DND-41 (cell line): Measurements from ENCODE around the gene ABCB11.

Experiments used
- ATAC-seq: fragments of 200-7000 bp; cut with Tn5 transposase; 3 replicates; pipeline ENCODE4 v1.9.1; 2021; ENCODE audit warnings: low read depth; ENCODE audit not compliant: insufficient read depth
- DNase-seq: peaks from one replicate; pipeline ENCODE4 v3.0.0-alpha.2; 2020
- H2AFZ ChIP-seq: 2 replicates; pipeline ENCODE4 v1.6.0; 2012; ENCODE audit warnings: low read depth, low read length
- H3K27ac ChIP-seq: 2 replicates; pipeline ENCODE4 v1.5.1; 2012; ENCODE audit warnings: low read length, inconsistent platforms
- H3K27me3 ChIP-seq: fragments of 200-600 bp; sonication (generic); 2 replicates; pipeline ENCODE4 v1.6.0; 2012; ENCODE audit warnings: low read length, mild to moderate bottlenecking, inconsistent platforms; ENCODE audit not compliant: insufficient read depth, poor library complexity
- H3K36me3 ChIP-seq: 2 replicates; pipeline ENCODE4 v1.5.1; 2012; ENCODE audit warnings: low read length, inconsistent platforms; ENCODE audit not compliant: insufficient read depth
- H3K4me1 ChIP-seq: 2 replicates; pipeline ENCODE4 v1.5.1; 2012; ENCODE audit warnings: mild to moderate bottlenecking, low read length; ENCODE audit not compliant: insufficient read depth
- H3K4me2 ChIP-seq: 2 replicates; pipeline ENCODE4 v1.6.0; 2012; ENCODE audit warnings: mild to moderate bottlenecking, moderate library complexity, low read length, inconsistent platforms; ENCODE audit not compliant: insufficient read depth
- H3K4me3 ChIP-seq, 2 experiments: fragments of 200-600 bp in 1 of 2; shearing (Covaris generic) in 1 of 2; 2 replicates each; pipeline ENCODE4 v1.5.1; 2012 to 2016; ENCODE audit warnings: inconsistent platforms in 2 of 2, low read length in 2 of 2, mild to moderate bottlenecking in 2 of 2, low read depth in 1 of 2, moderate library complexity in 1 of 2
- H3K79me2 ChIP-seq: 2 replicates; pipeline ENCODE4 v1.6.0; 2012; ENCODE audit warnings: low read length, inconsistent platforms; ENCODE audit not compliant: insufficient read depth
- H3K9ac ChIP-seq: 2 replicates; pipeline ENCODE4 v1.6.0; 2012; ENCODE audit warnings: low read depth, mild to moderate bottlenecking, inconsistent platforms, low read length, moderate library complexity
- H3K9me3 ChIP-seq: 2 replicates; pipeline ENCODE4 v1.5.1; 2012; ENCODE audit warnings: low read length, moderate library complexity, mild to moderate bottlenecking, inconsistent platforms; ENCODE audit not compliant: insufficient read depth, severe bottlenecking
- H4K20me1 ChIP-seq: 2 replicates; pipeline ENCODE4 v1.6.0; 2012; ENCODE audit warnings: low read length; ENCODE audit not compliant: insufficient read depth
- EZH2 ChIP-seq: IDR thresholded peaks from 3 replicates; pipeline ENCODE4 v1.6.1; 2012; ENCODE audit warnings: borderline replicate concordance, low read depth, mild to moderate bottlenecking, moderate library complexity, low read length, inconsistent platforms; ENCODE audit not compliant: severe bottlenecking
- TF ChIP-seq, protein P1 (sequence below): IDR thresholded peaks from 2 replicates; pipeline ENCODE4 v1.5.1; 2012; ENCODE audit warnings: borderline replicate concordance, low read length, moderate library complexity, mild to moderate bottlenecking; ENCODE audit not compliant: poor library complexity, severe bottlenecking; ENCODE audit errors: extremely low read depth

Gene ABCB11

DNA sequence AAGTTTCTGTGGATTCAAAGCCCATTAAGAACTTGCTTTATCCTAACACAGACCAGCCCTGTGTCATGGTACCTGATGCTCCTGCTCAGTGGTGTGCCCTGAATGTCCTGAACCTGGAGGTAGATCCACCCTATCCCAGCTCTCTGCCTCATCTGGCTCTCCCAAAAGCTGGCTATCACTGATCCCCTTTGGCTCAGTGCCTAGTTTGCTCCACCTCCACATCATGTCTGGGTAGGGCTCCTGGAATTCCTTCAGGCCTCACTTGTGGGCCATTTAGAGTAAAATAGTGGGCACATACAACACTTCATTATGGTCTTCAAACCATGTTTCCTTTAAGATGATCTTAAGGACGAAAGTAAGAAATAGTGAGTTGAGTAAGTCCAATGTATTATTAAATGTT is 4.8 kb upstream of the ABCB11 start:
- ATAC-seq (no peak), DNase-seq (no peak)
- Histone ChIP-seq H3K4me3 (no peak overlapping the region), H3K79me2 (no peaks in the 10 kb centered on the region), H3K4me2 (no peak overlapping the region), H3K4me1 (no peaks in the 10 kb centered on the region), H3K27me3 (no peaks in the 10 kb centered on the region), H3K9me3 (no peaks in the 10 kb centered on the region), H3K36me3 (no peaks in the 10 kb centered on the region), H3K27ac (no peak overlapping the region), H3K9ac (no peak overlapping the region), H4K20me1 (no peaks in the 10 kb centered on the region), H2AFZ (no peak overlapping the region)
- TF ChIP-seq, protein P1, sequence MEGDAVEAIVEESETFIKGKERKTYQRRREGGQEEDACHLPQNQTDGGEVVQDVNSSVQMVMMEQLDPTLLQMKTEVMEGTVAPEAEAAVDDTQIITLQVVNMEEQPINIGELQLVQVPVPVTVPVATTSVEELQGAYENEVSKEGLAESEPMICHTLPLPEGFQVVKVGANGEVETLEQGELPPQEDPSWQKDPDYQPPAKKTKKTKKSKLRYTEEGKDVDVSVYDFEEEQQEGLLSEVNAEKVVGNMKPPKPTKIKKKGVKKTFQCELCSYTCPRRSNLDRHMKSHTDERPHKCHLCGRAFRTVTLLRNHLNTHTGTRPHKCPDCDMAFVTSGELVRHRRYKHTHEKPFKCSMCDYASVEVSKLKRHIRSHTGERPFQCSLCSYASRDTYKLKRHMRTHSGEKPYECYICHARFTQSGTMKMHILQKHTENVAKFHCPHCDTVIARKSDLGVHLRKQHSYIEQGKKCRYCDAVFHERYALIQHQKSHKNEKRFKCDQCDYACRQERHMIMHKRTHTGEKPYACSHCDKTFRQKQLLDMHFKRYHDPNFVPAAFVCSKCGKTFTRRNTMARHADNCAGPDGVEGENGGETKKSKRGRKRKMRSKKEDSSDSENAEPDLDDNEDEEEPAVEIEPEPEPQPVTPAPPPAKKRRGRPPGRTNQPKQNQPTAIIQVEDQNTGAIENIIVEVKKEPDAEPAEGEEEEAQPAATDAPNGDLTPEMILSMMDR = no peak
- no peak for TF ChIP-seq EZH2

DNA sequence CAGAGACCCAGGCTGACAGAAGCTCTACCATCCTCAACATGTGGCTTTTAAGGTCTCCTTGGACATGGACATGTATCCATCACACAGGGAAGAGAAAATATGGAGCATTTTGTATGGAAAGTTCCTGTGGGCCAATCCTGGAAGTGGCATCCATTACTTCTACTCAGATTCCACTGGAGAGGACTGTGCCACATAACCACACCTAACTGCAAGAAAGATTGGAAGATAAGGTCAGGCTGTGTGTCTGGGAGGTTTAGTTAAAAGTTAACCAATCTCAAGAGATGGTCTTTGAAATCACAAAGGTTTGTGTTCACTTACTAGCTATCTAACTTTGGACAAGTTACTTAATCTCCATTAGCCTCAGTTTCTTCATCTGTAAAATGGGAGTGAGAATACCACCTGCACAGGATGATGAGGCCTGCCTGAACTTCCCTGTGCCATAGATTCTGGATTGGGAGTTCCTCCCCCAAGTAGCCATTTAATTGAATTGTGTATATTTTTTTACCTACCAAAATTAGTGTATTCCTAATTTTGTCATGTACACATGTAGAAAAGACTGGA is 3.9 kb upstream of the ABCB11 start:
- Histone ChIP-seq H3K79me2 (no peaks in the 10 kb centered on the region), H3K27ac (no peak overlapping the region)
- TF ChIP-seq, protein P1 = no peak
- TF ChIP-seq EZH2 = no peak

DNA sequence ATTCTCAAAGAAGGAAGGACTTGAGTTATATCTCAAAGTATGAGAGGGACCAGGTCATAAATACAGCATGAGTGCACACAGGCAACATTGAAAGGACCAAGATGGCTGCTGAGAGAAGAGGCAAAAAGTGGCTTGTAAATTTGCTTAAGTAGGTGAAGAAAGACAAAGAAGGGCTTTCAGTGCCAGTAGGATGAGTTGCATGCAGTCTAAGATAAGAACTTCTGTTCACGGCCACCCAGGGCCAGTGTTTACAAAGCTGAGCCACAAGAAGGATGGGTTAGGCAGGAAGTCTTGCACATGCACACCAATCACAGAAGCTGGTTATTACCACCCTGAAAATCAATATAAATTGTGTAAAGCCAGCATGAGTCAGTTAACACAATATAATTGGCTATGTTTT is 3.1 kb upstream of the ABCB11 start:
- H3K27ac ChIP-seq = no peak overlapping the region
- no peak overlapping the region for H3K4me2 ChIP-seq
- H3K4me1 ChIP-seq = no peaks in the 10 kb centered on the region
- no peak overlapping the region for H3K9ac ChIP-seq
- no peaks in the 10 kb centered on the region for H3K27me3 ChIP-seq
- no peak for ATAC-seq
- H3K79me2 ChIP-seq = no peaks in the 10 kb centered on the region
- no peaks in the 10 kb centered on the region for H3K36me3 ChIP-seq
- no peak overlapping the region for H2AFZ ChIP-seq
- DNase-seq = no peak
- H3K4me3 ChIP-seq = no peak overlapping the region
- no peak for TF ChIP-seq EZH2
- TF ChIP-seq, protein P1 = no peak
- no peaks in the 10 kb centered on the region for H3K9me3 ChIP-seq
- no peaks in the 10 kb centered on the region for H4K20me1 ChIP-seq

More for the DNA sequence above, 3.9 kb upstream of the ABCB11 start:
- H4K20me1 ChIP-seq = no peaks in the 10 kb centered on the region
- DNase-seq (no peak), ATAC-seq (no peak)
- H3K9me3 ChIP-seq = no peaks in the 10 kb centered on the region
- no peak overlapping the region for H2AFZ ChIP-seq
- no peak overlapping the region for H3K4me2 ChIP-seq
- no peak overlapping the region for H3K4me3 ChIP-seq
- H3K9ac ChIP-seq = no peak overlapping the region
- no peaks in the 10 kb centered on the region for H3K27me3 ChIP-seq
- no peaks in the 10 kb centered on the region for H3K4me1 ChIP-seq
- no peaks in the 10 kb centered on the region for H3K36me3 ChIP-seq

DNA sequence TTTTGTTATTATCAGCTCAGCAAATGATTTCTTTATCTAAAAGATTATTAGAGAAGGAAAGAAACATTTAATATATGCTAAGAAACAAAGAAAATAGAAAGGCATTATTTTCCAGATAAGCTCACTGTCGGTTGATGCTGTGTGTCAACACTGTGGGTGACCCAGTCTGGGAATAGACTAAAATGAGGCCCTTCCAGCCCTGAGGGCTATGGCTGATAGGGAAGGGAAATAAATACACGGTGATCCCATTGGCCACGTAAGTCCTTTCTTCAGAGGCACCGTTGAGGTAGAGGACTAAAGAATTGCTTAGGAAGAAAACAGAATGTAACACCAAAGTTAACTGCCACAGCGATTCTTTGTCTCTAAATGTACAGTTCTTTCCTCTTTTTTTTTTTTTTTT is 1.8 kb downstream of the ABCB11 start:
- no peak for TF ChIP-seq EZH2
- TF ChIP-seq, protein P1 = no peak
- DNase-seq (no peak), ATAC-seq (no peak)
- H4K20me1 ChIP-seq = no peaks in the 10 kb centered on the region
- H3K27ac ChIP-seq = no peak overlapping the region
- no peaks in the 10 kb centered on the region for H3K36me3 ChIP-seq
- no peak overlapping the region for H2AFZ ChIP-seq
- peaks cover 6% of the 10 kb centered on the region for H3K27me3 ChIP-seq
- H3K9ac ChIP-seq = no peak overlapping the region
- no peaks in the 10 kb centered on the region for H3K79me2 ChIP-seq
- H3K9me3 ChIP-seq = no peaks in the 10 kb centered on the region
- no peak overlapping the region for H3K4me2 ChIP-seq
- H3K4me1 ChIP-seq = no peaks in the 10 kb centered on the region
- H3K4me3 ChIP-seq = no peak overlapping the region
